ENCODE measurements around the gene NRG3.
"Not testable (repeated sequence)": the region's sequence is repeated elsewhere in the genome, so short reads cannot be mapped to it uniquely, and the experiment has no call there.

NRG3 gene

DNA sequence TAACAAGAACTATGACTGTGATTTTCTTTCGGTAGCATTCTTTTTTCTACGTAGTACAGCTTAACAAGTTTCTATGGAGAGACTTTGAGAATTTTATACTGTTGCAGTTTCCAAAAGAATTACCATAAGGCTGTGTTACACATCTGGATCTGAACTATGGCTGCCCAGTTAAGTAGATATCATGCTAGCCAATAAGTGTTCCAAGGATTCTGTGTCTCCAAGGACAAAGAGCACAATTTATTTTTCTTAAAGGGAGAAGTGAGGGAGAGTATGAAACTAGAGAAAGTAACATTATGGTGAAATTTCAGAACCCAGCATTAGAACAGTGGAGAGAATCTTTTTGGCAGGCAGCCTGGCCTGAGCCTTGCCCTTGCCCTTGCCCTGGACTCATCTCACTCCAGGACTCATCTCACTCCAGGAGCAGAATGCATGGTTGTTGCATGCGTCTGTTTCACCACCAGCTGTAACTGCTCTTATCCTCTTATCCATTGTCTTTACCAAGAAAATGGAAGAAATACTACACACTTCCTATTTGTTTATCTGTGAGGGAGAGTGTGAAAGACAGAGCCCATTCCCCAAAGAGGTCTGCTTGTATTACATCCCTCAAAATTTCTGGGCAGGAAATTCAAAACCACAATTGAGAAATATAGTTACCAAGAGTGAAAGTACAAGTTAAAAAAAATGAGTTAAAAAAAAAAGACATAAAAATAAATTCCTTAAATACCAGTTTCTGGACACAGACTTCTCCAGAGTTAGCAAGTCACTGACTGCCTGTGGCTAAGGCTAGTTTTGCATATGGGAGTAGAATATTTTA lies 1067.5 kb downstream of the NRG3 start:
- DNase-seq: no peak

DNA sequence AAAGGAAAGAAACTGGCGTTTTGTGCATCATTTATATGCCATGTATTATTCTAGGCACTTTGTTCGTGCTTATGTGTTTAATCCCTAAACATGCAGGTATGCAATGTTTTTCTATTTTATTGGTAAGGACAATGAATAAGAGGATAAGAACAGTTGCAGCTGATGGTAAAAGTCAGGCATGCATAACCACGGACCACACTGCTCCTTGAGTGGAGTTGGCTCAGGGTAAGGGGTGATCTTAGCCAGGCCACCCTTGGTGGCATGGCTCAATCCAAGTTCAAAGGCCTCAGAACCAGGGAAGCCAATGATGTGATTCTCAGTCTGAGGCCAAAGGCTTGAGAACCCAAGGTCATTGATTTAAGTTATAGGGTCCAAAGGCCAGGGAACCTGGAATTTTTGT lies 1068.1 kb downstream of the NRG3 start:
- DNase-seq: no peak

DNA sequence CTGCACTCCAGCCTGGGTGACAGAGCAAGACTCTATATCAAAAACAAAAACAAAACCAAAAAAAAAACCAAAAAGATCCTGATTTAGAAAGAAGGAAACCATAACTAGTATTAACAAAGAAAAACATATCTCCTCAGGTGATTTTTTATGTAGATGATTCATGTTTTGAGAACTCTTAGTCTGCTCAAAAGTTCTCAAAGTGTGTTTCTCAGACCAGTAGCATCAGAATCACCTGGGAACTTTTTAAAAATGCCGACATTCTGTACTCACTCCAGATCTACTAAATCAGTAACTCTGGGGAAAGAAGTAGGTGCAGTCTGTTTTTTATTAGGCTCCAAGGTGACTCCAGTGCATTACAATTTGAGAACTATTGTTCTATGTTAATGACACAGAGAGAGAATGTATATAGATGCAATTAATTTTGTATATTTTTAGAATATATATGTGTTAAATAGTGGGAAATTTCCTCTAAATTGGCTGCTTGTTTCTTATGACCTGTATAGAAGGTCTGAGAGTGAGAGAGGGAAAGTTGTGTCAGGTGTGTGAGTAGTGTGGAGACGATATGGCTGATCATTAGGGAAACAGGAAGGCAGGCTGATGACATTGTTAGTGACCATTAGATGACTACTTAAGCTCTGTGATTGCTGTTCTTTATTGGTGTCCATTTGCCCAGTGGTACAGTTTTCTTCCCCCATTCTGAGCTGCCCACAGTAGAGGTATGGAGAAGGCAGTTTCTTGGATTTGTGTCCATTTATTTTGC lies 1075.0 kb downstream of the NRG3 start:
- DNase-seq: no peak

DNA sequence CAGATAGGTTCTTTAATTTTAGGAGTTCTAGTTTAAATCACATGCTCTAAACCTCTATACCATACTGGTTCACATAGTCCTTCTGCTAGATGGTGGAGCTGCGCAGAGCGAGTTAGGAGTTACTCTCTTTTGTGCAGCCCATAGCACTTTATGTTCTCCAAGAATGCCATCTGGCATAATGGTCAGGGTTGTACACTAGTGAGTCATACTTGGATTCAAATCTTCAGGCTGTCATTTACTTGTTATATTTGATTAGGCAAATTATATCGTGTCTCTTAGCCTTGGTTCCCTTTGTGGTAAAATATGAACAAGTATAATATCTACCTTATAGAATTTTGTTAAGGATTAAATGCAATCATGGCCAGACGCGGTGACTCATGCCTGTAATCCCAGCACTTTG lies 1078.3 kb downstream of the NRG3 start:
- DNase-seq: no peak

DNA sequence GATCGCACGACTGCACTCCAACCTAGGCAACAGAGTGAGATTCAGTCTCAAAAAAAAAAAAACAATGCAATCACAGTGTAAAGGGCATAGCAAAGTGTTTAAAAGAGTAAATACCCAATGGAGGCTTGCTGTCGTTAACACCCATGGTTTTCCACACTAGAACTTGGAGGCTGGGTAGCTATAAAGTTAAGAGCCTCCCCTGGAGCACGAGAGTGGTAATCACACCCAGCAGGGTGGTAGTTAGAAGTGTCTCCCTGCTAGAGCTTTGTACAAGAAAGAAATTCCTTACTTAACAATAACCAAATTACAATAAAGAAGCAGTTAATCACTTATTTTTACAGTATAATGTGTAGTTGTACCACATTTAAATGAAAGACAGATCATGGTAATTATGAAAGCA lies 1078.9 kb downstream of the NRG3 start:
- DNase-seq: no peak

DNA sequence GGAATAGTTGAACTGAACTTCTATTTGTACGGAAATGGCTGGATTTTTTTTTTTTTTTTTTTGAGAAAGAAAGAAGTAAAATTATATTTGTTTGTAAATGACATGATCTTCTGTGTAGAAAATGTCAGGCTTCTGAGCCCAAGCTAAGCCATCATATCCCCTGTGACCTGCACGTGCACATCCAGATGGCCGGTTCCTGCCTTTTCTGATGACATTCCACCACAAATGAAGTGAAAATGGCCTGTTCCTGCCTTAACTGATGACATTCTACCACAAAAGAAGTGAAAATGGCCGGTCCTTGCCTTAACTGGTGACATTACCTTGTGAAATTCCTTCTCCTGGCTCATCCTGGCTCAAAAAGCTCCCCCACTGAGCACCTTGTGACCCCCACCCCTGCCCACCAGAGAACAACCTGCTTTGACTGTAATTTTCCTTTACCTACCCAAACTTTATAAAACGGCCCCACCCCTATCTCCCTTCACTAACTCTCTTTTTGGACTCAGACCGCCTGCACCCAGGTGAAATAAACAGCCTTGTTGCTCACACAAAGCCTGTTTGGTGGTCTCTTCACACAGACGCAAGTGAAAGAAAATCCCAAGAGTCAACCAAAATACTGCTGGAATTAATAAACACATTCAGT lies 1085.5 kb downstream of the NRG3 start:
- DNase-seq: not testable (repeated sequence)

DNA sequence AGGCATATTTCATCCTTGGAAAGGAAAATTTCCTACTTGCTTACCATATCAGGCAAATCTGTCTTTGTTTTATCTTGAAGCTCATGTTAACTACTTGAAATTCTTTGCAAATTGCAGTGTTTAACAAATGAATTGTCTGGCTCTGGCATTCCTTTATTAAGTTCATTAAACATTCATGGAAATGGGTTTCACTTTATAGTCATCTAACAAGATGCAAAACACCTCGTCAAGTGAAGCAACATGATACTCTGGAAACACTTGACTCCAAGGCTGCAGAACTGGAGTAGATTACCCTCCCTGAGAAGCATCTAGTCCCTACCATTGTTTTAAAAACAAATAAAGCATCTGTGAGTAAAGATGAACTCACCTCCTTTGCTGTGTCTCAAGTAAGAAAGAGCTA lies 1086.9 kb downstream of the NRG3 start:
- no peak for DNase-seq

DNA sequence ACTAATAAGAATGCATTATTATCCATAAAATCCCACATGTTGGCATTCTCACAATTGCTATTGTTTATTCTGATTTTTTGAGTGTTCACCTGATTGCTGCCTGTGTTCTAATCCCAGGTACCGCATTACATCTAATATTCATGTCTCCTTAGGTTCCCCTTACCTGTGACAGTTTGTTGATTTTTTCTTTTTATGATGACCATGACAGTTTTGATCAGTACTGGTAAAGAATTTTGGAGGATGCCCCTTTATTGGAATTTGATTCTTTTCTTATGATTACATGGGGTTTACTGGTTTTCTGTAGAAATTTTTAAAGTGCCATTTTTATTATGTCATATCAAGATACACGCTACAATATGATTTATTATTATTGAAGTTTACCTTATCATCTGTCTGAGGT lies 1091.1 kb downstream of the NRG3 start:
- no peak for DNase-seq

DNA sequence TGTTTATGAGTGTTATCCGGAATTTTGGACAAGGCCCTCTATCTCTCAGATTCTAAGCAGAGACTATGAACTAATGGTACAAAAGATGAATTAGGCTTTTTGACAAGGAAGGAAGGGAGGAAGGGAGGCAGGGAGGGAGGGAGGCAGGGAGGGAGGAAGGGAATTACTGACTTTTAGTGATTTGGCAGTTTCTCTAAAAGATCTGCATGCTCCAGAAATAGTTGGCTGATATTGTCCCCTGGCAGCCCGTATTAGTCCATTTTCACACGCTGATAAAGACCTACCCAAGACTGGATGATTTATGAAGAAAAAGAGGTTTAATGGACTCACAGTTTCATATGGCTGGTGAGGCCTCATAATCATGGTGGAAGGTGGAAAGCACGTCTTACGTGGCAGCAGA lies 1093.5 kb downstream of the NRG3 start:
- DNase-seq: no peak

DNA sequence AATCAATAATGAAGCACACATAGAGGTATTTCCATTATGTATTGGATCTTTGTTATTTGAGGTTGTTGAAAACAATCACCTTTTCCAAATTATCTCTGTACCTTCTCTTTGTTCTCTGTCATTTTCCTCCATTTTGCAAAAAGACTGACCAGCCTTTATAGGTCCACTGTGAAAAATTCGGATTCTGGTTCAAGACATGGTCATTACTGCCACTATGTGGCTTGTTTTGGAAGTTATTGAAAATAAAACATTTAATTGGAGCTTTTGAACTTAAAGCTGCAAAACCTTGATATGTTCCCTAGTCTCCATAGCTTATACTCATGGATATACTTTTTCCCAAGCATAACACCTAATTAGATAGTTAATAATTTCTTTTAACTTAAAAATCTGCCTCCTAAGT lies 1094.4 kb downstream of the NRG3 start:
- no peak for DNase-seq

DNA sequence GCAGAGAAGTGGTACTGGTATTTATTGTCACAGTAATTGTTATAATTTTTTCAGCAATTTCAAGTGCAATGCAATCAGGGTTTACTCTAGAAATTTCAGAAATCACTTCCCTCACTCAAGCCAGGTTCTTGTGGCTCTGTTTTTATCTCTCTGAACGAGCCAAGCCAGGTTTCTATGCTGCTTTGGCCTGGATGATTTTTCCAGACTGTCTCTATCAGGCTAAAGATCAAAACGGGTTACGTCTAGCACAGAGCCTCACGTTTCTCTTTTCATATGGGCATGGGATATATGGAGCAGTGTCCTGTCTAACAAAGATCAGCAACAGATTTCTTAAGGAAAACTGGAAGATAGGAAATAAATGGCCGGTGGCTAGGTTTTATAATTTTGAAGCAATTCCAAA lies 1105.3 kb downstream of the NRG3 start:
- no peak for DNase-seq

DNA sequence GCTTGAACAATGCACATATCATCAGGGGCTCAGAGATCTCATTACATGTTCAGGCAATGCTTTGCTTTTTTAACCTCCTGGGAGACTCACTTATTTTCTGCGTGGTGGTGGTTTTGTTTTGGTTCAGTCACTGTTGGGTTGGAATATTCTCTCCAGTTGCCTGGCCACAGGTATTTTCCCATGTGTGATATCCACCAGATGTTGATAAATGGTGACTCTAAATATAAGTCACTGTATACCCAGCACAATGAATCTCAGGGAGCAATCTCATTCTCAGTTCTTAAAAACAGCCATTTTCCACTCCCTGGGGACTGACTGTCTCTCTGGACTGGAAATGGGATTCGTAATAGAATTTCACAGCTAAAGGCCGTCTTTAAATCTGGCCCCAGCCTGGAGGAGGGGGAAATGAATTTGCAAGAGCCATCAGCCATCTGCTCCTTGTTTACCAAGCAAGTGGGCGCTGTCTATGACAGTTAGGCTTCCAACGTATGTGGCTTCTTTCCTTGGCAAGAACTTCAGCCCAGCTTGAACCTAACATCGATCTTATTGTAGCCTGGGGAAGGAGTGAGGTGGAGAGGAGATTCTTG lies 1106.2 kb downstream of the NRG3 start:
- DNase-seq: no peak

DNA sequence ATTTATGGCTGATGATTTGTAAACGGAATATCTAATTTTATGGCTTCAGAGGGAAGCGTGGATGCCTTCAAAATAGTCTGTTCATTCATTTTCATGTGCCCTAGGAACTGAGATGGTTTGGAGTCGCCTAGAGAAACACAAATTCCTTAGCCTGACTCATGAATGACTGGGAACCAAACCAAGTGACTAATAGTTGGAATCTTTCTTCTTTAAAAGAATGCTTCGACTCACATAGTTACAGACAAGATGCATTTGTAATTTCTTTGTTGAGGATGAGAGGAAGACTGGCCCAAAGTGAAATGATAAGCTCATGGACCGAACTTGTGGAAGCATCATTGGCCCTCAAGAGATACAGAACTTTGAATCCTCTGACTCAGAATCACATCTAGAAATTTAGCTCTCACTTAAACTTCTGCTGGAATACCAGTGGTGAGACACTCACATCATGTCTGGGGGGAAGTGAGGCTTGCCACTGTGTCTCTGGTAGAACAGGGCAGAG lies 1107.2 kb downstream of the NRG3 start:
- no peak for DNase-seq

DNA sequence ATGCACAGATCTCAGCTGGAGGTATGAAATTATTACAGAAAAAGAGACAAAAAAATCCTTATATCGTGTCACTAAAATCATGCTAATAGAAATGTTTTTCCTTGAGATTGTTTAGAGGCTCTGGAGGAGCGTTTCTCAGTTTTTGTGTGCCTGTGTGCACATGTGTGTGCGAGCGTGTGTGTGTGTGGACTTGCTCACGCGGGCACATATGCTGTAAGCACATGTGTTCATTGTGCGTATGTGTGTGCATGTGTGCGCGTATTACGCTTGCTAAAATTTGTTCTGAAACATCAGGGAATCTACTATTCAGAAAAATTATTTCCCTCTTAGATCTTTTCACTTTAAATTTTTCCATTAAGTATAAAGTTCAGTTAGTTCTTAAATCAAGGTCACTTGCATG lies 1111.2 kb downstream of the NRG3 start:
- DNase-seq: no peak

DNA sequence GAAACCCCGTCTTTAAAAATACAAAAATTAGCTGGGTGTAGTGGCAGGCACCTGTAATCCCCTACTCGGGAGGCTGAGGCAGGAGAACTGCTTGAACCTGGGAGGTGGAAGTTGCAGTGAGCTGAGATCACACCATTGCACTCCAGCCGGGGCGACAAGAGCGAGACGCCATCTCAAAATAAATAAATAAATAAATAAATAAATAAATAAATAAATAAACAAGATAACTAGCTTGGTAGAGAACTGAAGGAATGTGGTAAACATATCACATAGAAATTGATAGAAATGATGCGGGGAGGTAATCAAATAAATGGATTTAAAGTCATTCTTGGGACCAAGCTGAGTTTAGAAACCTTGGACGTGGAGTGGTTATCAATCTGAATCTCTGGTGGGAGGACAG lies 1131.5 kb downstream of the NRG3 start:
- not testable (repeated sequence) for DNase-seq

DNA sequence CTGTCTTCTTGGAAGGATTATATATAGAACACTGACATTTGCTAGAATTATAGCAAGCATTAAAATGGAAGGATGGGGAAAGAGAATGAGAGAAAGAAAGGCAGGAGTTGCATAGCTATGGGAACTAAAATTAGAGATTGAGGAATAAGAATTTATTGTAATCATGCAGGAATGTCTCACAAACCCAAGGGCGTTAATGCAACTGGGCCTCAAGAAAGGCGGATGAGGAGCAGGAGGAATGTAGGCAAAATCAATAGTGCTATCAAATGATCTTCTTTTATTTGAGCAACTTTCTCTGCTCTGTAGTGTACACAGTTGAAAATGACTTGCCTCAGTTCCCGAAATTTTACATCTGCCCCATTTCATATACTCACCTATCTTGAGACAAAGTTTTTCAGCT lies 1132.5 kb downstream of the NRG3 start:
- no peak for DNase-seq

DNA sequence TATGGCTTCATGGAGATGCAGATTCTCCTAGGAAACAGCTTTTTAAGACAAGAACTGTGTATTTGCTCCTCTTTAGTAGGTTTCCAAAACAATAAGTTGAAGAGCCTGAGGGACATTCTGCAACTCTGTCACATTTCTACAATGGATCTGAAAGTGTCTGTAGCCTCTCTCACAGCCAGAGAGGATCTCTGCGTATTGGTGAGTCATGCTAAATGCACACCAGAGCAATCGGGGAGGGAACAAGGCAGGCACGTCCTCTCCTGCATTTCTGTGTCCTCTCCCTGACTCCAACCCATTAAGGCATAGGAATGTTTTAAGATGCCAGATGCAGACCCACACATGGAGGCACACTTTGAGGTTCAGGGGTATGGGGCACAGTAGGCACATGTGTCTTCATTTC lies 1137.9 kb downstream of the NRG3 start:
- DNase-seq: no peak

DNA sequence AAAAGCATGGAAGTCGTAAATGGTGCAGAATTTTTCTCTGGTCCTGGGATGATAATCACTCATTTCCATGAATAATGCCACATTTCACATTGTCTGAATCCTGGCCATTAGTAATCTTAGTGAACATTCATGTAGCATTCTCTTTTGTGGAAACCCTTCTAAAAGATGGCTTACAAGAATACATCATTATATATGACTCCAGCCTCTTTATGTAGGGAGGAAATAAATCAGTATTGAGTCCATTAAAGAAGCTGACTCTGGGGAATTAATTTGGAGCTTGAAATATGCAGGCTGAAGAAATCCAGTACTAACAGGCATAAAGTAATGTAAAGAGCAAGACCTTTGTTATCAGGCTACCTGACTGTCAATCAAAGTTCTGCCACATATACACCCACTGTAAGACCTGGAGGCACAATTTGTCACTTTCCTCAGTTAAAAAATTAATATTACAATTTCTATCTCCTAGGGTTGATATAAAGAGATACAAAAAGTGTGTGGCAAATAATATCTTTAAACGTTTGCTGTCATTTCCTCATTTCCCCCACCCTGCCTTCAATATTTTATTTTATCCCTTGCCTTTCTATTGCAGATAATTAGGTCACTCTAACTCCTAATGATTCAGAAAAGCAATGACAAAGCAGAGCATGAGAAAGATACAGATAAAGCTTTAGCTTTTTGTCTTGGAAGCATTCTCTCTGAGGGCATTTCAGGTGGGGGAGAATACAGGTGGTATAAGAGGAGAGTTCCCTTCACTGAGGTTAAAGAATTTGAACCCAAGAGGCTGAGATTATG lies 1142.3 kb downstream of the NRG3 start:
- DNase-seq: no peak

DNA sequence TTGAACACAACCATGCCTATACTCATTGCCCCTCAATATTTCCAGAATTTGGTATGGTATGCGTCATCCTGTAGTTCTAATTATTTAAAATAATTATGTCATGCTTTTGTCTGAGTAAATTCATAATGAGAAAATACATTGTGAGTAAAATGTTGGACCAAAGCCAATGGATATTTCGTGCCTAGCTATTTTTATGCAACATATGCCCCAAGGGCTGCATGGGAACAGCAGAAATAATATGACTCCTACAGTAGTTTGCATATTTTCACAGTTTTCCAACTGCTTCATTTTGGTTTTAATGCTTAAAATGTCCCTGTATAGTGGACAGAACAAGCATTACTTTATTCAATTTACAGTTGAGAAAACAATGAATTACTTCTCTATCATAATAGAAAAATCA lies 1148.7 kb downstream of the NRG3 start:
- no peak for DNase-seq

Measured in stimulated activated CD4-positive, alpha-beta T cell treated with anti-CD3 and anti-CD28 coated beads, Interleukin-4, amount 100 ng/mL, for 4 hours (primary cell).